ENCODE results near the gene SECISBP2. TPM values are rescaled to one million over a fixed set of nuclear protein-coding genes. Genes with fewer than 3 reads are reported as not detected.

The SECISBP2 gene
- total and polyA plus RNA-seq, 2 of the 13 experiments (the other 11 are each of a cell fraction or from before 2014, with no cell fraction given): 32.4 to 38.0 TPM

DNA sequence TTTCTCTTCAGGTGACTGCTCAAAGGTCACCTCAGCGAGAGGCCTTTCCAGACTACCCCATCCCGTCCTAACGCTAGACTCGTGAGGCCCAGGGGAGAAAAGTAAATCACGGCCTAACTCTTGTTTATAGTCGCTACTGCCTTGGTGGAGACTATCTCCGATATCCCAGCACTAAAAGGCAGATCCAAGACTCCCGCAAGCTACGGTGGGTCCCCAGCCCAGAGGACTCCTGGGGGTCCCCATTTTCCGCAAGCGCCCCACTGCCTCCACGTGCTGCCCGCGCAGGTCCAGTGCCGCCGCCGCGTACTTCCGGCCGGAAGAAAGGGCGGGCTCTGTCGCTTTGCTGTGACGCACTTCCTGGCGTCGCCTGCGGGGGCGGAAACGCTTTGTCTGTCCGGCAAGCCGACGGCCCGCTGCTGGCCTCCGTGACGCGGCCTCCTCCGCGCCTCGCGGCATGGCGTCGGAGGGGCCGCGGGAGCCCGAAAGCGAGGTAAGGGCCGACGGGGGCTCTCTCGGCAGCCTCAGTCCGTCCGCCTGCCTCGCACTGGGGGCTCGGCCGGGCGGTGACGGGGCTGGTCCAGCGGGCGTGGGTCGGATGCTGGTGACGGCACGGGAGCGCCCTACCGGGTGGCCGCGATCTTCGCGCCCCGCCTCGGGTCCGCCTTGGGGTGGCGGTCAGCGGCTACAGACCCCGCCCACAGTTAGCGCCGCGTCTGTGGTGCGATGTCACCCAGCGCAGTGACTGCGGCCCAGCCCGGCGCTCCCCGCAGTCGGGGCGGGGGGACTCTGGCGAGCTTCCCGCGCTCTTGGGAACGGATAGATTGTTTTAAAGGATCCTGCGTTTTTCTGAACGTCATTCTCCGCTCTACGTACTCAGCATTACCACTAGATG, at the start of gene SECISBP2 (continued):
- TF ChIP-seq THAP11 (CRISPR knock-in tag; IDR thresholded peaks at IDR 0.05) (peak; percentile 95), GATA4 (IDR thresholded peaks at IDR 0.05; ENCODE audit: borderline replicate concordance, low read depth) (no peak), ATF7-NPFF (CRISPR knock-in tag; IDR thresholded peaks at IDR 0.05; ENCODE audit: low read depth) (peak; percentile 93), GLI4 (CRISPR knock-in tag; IDR thresholded peaks at IDR 0.05; ENCODE audit: borderline replicate concordance) (no peak), BCL3 (CRISPR knock-in tag; IDR thresholded peaks at IDR 0.05) (peak; percentile 93), ZNF143 (CRISPR knock-in tag; IDR thresholded peaks at IDR 0.05) (peak; percentile 68), SMARCC2 (IDR thresholded peaks at IDR 0.05) (no peak), ISX (CRISPR knock-in tag; conservative IDR thresholded peaks at IDR 0.05) (0 out of 2 replicates have a peak, but pooled peaks have one; percentile 75), ZNF644 (CRISPR knock-in tag; IDR thresholded peaks at IDR 0.05; ENCODE audit: low read depth) (no peak), ZBTB7B (CRISPR knock-in tag; IDR thresholded peaks at IDR 0.05) (peak; percentile 73), ZNF7 (CRISPR knock-in tag; IDR thresholded peaks at IDR 0.05) (no peak), ZNF569 (CRISPR knock-in tag; IDR thresholded peaks at IDR 0.05; ENCODE audit: borderline replicate concordance) (no peak), ETV5 (CRISPR knock-in tag; IDR thresholded peaks at IDR 0.05; ENCODE audit: borderline replicate concordance) (peak; percentile 97), STAG1 (CRISPR knock-in tag; IDR thresholded peaks at IDR 0.05) (peak; percentile 68)
- TF ChIP-seq, protein P1, sequence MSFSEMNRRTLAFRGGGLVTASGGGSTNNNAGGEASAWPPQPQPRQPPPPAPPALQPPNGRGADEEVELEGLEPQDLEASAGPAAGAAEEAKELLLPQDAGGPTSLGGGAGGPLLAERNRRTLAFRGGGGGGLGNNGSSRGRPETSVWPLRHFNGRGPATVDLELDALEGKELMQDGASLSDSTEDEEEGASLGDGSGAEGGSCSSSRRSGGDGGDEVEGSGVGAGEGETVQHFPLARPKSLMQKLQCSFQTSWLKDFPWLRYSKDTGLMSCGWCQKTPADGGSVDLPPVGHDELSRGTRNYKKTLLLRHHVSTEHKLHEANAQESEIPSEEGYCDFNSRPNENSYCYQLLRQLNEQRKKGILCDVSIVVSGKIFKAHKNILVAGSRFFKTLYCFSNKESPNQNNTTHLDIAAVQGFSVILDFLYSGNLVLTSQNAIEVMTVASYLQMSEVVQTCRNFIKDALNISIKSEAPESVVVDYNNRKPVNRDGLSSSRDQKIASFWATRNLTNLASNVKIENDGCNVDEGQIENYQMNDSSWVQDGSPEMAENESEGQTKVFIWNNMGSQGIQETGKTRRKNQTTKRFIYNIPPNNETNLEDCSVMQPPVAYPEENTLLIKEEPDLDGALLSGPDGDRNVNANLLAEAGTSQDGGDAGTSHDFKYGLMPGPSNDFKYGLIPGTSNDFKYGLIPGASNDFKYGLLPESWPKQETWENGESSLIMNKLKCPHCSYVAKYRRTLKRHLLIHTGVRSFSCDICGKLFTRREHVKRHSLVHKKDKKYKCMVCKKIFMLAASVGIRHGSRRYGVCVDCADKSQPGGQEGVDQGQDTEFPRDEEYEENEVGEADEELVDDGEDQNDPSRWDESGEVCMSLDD (CRISPR knock-in tag; IDR thresholded peaks at IDR 0.05; ENCODE audit: borderline replicate concordance): peak; percentile 98
- TF ChIP-seq, protein P2, sequence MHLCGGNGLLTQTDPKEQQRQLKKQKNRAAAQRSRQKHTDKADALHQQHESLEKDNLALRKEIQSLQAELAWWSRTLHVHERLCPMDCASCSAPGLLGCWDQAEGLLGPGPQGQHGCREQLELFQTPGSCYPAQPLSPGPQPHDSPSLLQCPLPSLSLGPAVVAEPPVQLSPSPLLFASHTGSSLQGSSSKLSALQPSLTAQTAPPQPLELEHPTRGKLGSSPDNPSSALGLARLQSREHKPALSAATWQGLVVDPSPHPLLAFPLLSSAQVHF (CRISPR knock-in tag; IDR thresholded peaks at IDR 0.05): peak; percentile 89; the same call in 1 of the 2 replicates
- TF ChIP-seq, protein P3, sequence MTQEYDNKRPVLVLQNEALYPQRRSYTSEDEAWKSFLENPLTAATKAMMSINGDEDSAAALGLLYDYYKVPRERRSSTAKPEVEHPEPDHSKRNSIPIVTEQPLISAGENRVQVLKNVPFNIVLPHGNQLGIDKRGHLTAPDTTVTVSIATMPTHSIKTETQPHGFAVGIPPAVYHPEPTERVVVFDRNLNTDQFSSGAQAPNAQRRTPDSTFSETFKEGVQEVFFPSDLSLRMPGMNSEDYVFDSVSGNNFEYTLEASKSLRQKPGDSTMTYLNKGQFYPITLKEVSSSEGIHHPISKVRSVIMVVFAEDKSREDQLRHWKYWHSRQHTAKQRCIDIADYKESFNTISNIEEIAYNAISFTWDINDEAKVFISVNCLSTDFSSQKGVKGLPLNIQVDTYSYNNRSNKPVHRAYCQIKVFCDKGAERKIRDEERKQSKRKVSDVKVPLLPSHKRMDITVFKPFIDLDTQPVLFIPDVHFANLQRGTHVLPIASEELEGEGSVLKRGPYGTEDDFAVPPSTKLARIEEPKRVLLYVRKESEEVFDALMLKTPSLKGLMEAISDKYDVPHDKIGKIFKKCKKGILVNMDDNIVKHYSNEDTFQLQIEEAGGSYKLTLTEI (CRISPR knock-in tag; conservative IDR thresholded peaks at IDR 0.05): no peak
- TF ChIP-seq, protein P4, sequence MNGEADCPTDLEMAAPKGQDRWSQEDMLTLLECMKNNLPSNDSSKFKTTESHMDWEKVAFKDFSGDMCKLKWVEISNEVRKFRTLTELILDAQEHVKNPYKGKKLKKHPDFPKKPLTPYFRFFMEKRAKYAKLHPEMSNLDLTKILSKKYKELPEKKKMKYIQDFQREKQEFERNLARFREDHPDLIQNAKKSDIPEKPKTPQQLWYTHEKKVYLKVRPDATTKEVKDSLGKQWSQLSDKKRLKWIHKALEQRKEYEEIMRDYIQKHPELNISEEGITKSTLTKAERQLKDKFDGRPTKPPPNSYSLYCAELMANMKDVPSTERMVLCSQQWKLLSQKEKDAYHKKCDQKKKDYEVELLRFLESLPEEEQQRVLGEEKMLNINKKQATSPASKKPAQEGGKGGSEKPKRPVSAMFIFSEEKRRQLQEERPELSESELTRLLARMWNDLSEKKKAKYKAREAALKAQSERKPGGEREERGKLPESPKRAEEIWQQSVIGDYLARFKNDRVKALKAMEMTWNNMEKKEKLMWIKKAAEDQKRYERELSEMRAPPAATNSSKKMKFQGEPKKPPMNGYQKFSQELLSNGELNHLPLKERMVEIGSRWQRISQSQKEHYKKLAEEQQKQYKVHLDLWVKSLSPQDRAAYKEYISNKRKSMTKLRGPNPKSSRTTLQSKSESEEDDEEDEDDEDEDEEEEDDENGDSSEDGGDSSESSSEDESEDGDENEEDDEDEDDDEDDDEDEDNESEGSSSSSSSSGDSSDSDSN (CRISPR knock-in tag; IDR thresholded peaks at IDR 0.05): peak; percentile 73
